Neural cell (in vitro differentiated cells): ENCODE measurements around the gene PBX3.

ENCODE experiments used
- EP300 ChIP-seq: fragments of 450-650 bp; conservative IDR thresholded peaks from 2 replicates; pipeline ENCODE4 v1.6.1; 2014; ENCODE audit warnings: antibody characterized with exemption, mild to moderate bottlenecking, moderate library complexity; ENCODE audit not compliant: poor library complexity, severe bottlenecking
- EZH2 ChIP-seq: fragments of 200-600, 300-800 bp; shearing (Covaris generic), sonication (generic); IDR thresholded peaks from 2 replicates; pipeline ENCODE4 v1.6.1; 2014; ENCODE audit warnings: antibody characterized with exemption, low read length, borderline replicate concordance, mild to moderate bottlenecking; ENCODE audit not compliant: insufficient read depth, poor library complexity, severe bottlenecking
- MXI1 ChIP-seq: fragments of 450-650 bp; conservative IDR thresholded peaks from 2 replicates; pipeline ENCODE4 v1.6.1; 2014; ENCODE audit warnings: antibody characterized with exemption, mild to moderate bottlenecking; ENCODE audit not compliant: poor library complexity, severe bottlenecking
- POLR2AphosphoS5 ChIP-seq: IDR thresholded peaks from 2 replicates; pipeline ENCODE4 v1.6.1; 2012
- RAD21 ChIP-seq: fragments of 450-650 bp; conservative IDR thresholded peaks from 2 replicates; pipeline ENCODE4 v1.6.1; 2014; ENCODE audit warnings: antibody characterized with exemption, mild to moderate bottlenecking, moderate library complexity
- TAF1 ChIP-seq: IDR thresholded peaks from 2 replicates; pipeline ENCODE4 v1.6.1; 2012; ENCODE audit warnings: low read depth
- TF ChIP-seq, protein P1 (sequence below): IDR thresholded peaks from 2 replicates; pipeline ENCODE4 v1.6.1; 2012; ENCODE audit warnings: borderline replicate concordance
- TF ChIP-seq, protein P2 (sequence below): fragments of 450-650 bp; IDR thresholded peaks from 2 replicates; pipeline ENCODE4 v1.5.1; 2014; ENCODE audit warnings: antibody characterized with exemption, mild to moderate bottlenecking, moderate library complexity; ENCODE audit not compliant: poor library complexity, severe bottlenecking

DNA sequence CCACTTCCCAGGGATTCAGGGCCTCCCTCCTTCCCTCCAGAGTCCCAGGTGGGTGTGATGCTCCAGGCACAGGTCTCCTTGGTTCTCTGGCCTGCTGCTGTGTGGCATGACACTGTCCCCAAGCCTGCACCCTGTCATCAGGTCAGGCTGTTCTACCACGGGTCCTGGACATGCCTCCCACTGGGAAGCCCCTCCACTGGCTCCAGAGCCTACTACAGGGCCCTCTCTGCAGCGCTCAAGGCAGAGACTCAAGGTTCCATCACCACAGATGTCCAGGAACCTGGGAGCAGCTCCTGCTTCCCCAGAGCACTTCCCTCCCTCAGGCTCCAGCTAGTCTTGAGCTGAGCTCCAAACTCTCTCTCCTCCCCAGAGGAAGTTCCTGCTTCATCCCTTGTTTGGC, 237.3 kb downstream of the PBX3 start:
- TF ChIP-seq POLR2AphosphoS5 = no peak
- TF ChIP-seq, protein P1, sequence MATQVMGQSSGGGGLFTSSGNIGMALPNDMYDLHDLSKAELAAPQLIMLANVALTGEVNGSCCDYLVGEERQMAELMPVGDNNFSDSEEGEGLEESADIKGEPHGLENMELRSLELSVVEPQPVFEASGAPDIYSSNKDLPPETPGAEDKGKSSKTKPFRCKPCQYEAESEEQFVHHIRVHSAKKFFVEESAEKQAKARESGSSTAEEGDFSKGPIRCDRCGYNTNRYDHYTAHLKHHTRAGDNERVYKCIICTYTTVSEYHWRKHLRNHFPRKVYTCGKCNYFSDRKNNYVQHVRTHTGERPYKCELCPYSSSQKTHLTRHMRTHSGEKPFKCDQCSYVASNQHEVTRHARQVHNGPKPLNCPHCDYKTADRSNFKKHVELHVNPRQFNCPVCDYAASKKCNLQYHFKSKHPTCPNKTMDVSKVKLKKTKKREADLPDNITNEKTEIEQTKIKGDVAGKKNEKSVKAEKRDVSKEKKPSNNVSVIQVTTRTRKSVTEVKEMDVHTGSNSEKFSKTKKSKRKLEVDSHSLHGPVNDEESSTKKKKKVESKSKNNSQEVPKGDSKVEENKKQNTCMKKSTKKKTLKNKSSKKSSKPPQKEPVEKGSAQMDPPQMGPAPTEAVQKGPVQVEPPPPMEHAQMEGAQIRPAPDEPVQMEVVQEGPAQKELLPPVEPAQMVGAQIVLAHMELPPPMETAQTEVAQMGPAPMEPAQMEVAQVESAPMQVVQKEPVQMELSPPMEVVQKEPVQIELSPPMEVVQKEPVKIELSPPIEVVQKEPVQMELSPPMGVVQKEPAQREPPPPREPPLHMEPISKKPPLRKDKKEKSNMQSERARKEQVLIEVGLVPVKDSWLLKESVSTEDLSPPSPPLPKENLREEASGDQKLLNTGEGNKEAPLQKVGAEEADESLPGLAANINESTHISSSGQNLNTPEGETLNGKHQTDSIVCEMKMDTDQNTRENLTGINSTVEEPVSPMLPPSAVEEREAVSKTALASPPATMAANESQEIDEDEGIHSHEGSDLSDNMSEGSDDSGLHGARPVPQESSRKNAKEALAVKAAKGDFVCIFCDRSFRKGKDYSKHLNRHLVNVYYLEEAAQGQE = no peak
- TF ChIP-seq, protein P2, sequence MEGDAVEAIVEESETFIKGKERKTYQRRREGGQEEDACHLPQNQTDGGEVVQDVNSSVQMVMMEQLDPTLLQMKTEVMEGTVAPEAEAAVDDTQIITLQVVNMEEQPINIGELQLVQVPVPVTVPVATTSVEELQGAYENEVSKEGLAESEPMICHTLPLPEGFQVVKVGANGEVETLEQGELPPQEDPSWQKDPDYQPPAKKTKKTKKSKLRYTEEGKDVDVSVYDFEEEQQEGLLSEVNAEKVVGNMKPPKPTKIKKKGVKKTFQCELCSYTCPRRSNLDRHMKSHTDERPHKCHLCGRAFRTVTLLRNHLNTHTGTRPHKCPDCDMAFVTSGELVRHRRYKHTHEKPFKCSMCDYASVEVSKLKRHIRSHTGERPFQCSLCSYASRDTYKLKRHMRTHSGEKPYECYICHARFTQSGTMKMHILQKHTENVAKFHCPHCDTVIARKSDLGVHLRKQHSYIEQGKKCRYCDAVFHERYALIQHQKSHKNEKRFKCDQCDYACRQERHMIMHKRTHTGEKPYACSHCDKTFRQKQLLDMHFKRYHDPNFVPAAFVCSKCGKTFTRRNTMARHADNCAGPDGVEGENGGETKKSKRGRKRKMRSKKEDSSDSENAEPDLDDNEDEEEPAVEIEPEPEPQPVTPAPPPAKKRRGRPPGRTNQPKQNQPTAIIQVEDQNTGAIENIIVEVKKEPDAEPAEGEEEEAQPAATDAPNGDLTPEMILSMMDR = no peak
- no peak for TF ChIP-seq MXI1
- TF ChIP-seq EP300 = no peak
- TF ChIP-seq EZH2 = no peak
- TF ChIP-seq TAF1 = no peak
- TF ChIP-seq RAD21 = no peak
